HT-29 (cell line): ENCODE results near the gene CADM2. TPM values are rescaled to one million over a fixed set of nuclear protein-coding genes. Genes with fewer than 3 reads are reported as not detected.

ENCODE experiments used
- DNase-seq: peaks from one replicate; pipeline ENCODE4 v3.0.0-alpha.2; 2015; ENCODE audit warnings: low spot score
- total RNA-seq: library from RNA; depleted of rRNA; stranded (reverse); fragments of >200 nt; shearing (Covaris generic); gene quantifications from 2 replicates; pipeline ENCODE4 v1.2.3, GENCODE V29; 2014

The CADM2 gene
- total RNA-seq, 1 experiment from 2014 or later: not detected

- no peak for DNase-seq
These were observed 608.4 kb downstream of the CADM2 start for GRCh38 chr3:85567071-85567676.

- DNase-seq: no peak
These were observed 612.0 kb downstream of the CADM2 start for GRCh38 chr3:85570819-85571218.

GRCh38 chr3:85571835-85572234 lies 613.0 kb downstream of the CADM2 start:
- DNase-seq: no peak

- DNase-seq: peak; percentile 21
These were observed 613.6 kb downstream of the CADM2 start for GRCh38 chr3:85572426-85572825.

GRCh38 chr3:85572978-85573377 lies 614.2 kb downstream of the CADM2 start:
- DNase-seq: no peak

- DNase-seq: no peak
These were observed 615.4 kb downstream of the CADM2 start for GRCh38 chr3:85574006-85574705.

GRCh38 chr3:85576091-85576690 lies 617.4 kb downstream of the CADM2 start:
- peak; percentile 39 for DNase-seq

GRCh38 chr3:85576697-85577200 lies 618.0 kb downstream of the CADM2 start:
- no peak for DNase-seq

GRCh38 chr3:85584779-85585356 lies 626.1 kb downstream of the CADM2 start:
- no peak for DNase-seq

GRCh38 chr3:85586018-85586417 lies 627.2 kb downstream of the CADM2 start:
- no peak for DNase-seq

GRCh38 chr3:85589145-85589544 lies 630.4 kb downstream of the CADM2 start:
- DNase-seq: no peak

GRCh38 chr3:85591451-85591850 lies 632.7 kb downstream of the CADM2 start:
- no peak for DNase-seq

GRCh38 chr3:85592256-85592655 lies 633.5 kb downstream of the CADM2 start:
- DNase-seq: no peak

GRCh38 chr3:85594676-85595075 lies 635.9 kb downstream of the CADM2 start:
- DNase-seq: no peak

GRCh38 chr3:85603378-85603777 lies 644.6 kb downstream of the CADM2 start:
- no peak for DNase-seq

GRCh38 chr3:85604641-85605040 lies 645.9 kb downstream of the CADM2 start:
- no peak for DNase-seq

GRCh38 chr3:85605066-85605465 lies 646.3 kb downstream of the CADM2 start:
- no peak for DNase-seq

GRCh38 chr3:85626662-85627061 lies 667.9 kb downstream of the CADM2 start:
- DNase-seq: no peak

GRCh38 chr3:85627932-85628331 lies 669.1 kb downstream of the CADM2 start:
- DNase-seq: no peak

- DNase-seq: no peak
These were observed 672.3 kb downstream of the CADM2 start for GRCh38 chr3:85631070-85631469.

- DNase-seq: no peak
These were observed 674.1 kb downstream of the CADM2 start for GRCh38 chr3:85632921-85633320.

- DNase-seq: no peak
These were observed 693.6 kb downstream of the CADM2 start for GRCh38 chr3:85652360-85652759.
